Measurements from ENCODE around the gene LRP1.

LRP1 gene

GRCh38 chr12:57220770-57221168 lies 92.5 kb downstream of the LRP1 start:
- no peak overlapping the region for H3K4me3 ChIP-seq (ENCODE audit: low read depth, low read length)
- TF ChIP-seq MAX (IDR thresholded peaks at IDR 0.05; ENCODE audit: low read depth, low read length), result no peak
- TF ChIP-seq CTCF (IDR thresholded peaks at IDR 0.05; ENCODE audit: low read depth, low read length), result no peak
- no peak for TF ChIP-seq MYC (IDR thresholded peaks at IDR 0.05; ENCODE audit: low read depth, low read length)
- no peak for TF ChIP-seq POLR2A (IDR thresholded peaks at IDR 0.05; ENCODE audit: extremely low read depth, insufficient read length)
- no peak for DNase-seq (ENCODE audit: low read depth)

GRCh38 chr12:57221169-57221917 lies 93.1 kb downstream of the LRP1 start:
- TF ChIP-seq CTCF (IDR thresholded peaks at IDR 0.05; ENCODE audit: low read depth, low read length), result no peak
- TF ChIP-seq MYC (IDR thresholded peaks at IDR 0.05; ENCODE audit: low read depth, low read length), result no peak
- no peak for TF ChIP-seq POLR2A (IDR thresholded peaks at IDR 0.05; ENCODE audit: extremely low read depth, insufficient read length)
- no peak overlapping the region for H3K4me3 ChIP-seq (ENCODE audit: low read depth, low read length)

GRCh38 chr12:57222286-57223190 lies 94.3 kb downstream of the LRP1 start:
- H3K4me3 ChIP-seq (ENCODE audit: low read depth, low read length), result no peak overlapping the region
- TF ChIP-seq POLR2A (IDR thresholded peaks at IDR 0.05; ENCODE audit: extremely low read depth, insufficient read length) (no peak), MAX (IDR thresholded peaks at IDR 0.05; ENCODE audit: low read depth, low read length) (no peak), MYC (IDR thresholded peaks at IDR 0.05; ENCODE audit: low read depth, low read length) (no peak), CTCF (IDR thresholded peaks at IDR 0.05; ENCODE audit: low read depth, low read length) (no peak)
- DNase-seq (ENCODE audit: low read depth), result no peak

More at GRCh38 chr12:57221169-57221917, 93.1 kb downstream of the LRP1 start:
- DNase-seq (ENCODE audit: low read depth), result no peak

- DNase-seq (ENCODE audit: low read depth), result no peak
- H3K4me3 ChIP-seq (ENCODE audit: low read depth, low read length), result no peak overlapping the region
- TF ChIP-seq POLR2A (IDR thresholded peaks at IDR 0.05; ENCODE audit: extremely low read depth, insufficient read length) (no peak), MAX (IDR thresholded peaks at IDR 0.05; ENCODE audit: low read depth, low read length) (no peak), MYC (IDR thresholded peaks at IDR 0.05; ENCODE audit: low read depth, low read length) (no peak), CTCF (IDR thresholded peaks at IDR 0.05; ENCODE audit: low read depth, low read length) (no peak)
These were observed 95.2 kb downstream of the LRP1 start for GRCh38 chr12:57223191-57224165.

GRCh38 chr12:57224278-57224972 lies 96.1 kb downstream of the LRP1 start:
- DNase-seq (ENCODE audit: low read depth), result no peak
- H3K4me3 ChIP-seq (ENCODE audit: low read depth, low read length), result no peak overlapping the region
- no peak for TF ChIP-seq CTCF (IDR thresholded peaks at IDR 0.05; ENCODE audit: low read depth, low read length)
